IPS-NIHi7 (cell line): Measurements from ENCODE around the gene SERINC5.
A peak's percentile ranks its signal among the peaks of the same experiment; 100 is the strongest.

Experiments used
- DNase-seq: peaks from one replicate; pipeline ENCODE4 v3.0.0; 2012; ENCODE audit warnings: mixed read lengths; ENCODE audit errors: extremely low spot score

The SERINC5 gene

GRCh38 chr5:80103371-80103770, 152.5 kb downstream of the SERINC5 start:
- no peak for DNase-seq

GRCh38 chr5:80101993-80102392, 153.9 kb downstream of the SERINC5 start:
- no peak for DNase-seq

- DNase-seq = peak; percentile 65
Observed at GRCh38 chr5:80097451-80097850, 158.4 kb downstream of the SERINC5 start.

GRCh38 chr5:80094236-80094738, 161.6 kb downstream of the SERINC5 start:
- no peak for DNase-seq

- DNase-seq = no peak
Observed at GRCh38 chr5:80093796-80094195, 162.1 kb downstream of the SERINC5 start.

GRCh38 chr5:80092486-80093107, 163.3 kb downstream of the SERINC5 start:
- no peak for DNase-seq

- peak; percentile 63 for DNase-seq
Observed at GRCh38 chr5:80091792-80092192, 164.1 kb downstream of the SERINC5 start.

- no peak for DNase-seq
Observed at GRCh38 chr5:80090884-80091166, 165.0 kb downstream of the SERINC5 start.

GRCh38 chr5:80083101-80083890, 172.6 kb downstream of the SERINC5 start:
- peak; percentile 66 for DNase-seq

GRCh38 chr5:80082731-80083100, 173.1 kb downstream of the SERINC5 start:
- DNase-seq = peak; percentile 95

- DNase-seq = no peak
Observed at GRCh38 chr5:80082281-80082680, 173.6 kb downstream of the SERINC5 start.

- DNase-seq = no peak
Observed at GRCh38 chr5:80078921-80079320, 176.9 kb downstream of the SERINC5 start.

- DNase-seq = no peak
Observed at GRCh38 chr5:80077051-80077714, 178.7 kb downstream of the SERINC5 start.

- DNase-seq = no peak
Observed at GRCh38 chr5:80076131-80077050, 179.5 kb downstream of the SERINC5 start.

- no peak for DNase-seq
Observed at GRCh38 chr5:80072103-80073073, 183.5 kb downstream of the SERINC5 start.

- DNase-seq = no peak
Observed at GRCh38 chr5:80071510-80072021, 184.3 kb downstream of the SERINC5 start.

- no peak for DNase-seq
Observed at GRCh38 chr5:80070338-80071056, 185.4 kb downstream of the SERINC5 start.

- DNase-seq = no peak
Observed at GRCh38 chr5:80069918-80070318, 185.9 kb downstream of the SERINC5 start.

- no peak for DNase-seq
Observed at GRCh38 chr5:80069251-80069800, 186.5 kb downstream of the SERINC5 start.
